AG09309 (cell line): ENCODE results near the gene ATP11A.

Experiments
- DNase-seq: peaks from one replicate; pipeline ENCODE4 v3.0.0-alpha.2; 2010; ENCODE audit warnings: low read depth
- H3K4me3 ChIP-seq: 2 replicates; pipeline ENCODE4 v1.5.1; 2011; ENCODE audit warnings: mild to moderate bottlenecking, low read depth, low read length, moderate library complexity; ENCODE audit not compliant: control insufficient read depth
- CTCF ChIP-seq: IDR thresholded peaks from 2 replicates; pipeline ENCODE4 v1.5.1; 2011; ENCODE audit warnings: mild to moderate bottlenecking, low read depth, low read length, inconsistent platforms; ENCODE audit not compliant: insufficient read depth, control insufficient read depth; ENCODE audit errors: missing control alignments

The ATP11A gene

GRCh38 chr13:112842931-112843391 lies 153.1 kb downstream of the ATP11A start:
- no peak for DNase-seq
- no peak overlapping the region for H3K4me3 ChIP-seq
- TF ChIP-seq CTCF, result no peak

DNA sequence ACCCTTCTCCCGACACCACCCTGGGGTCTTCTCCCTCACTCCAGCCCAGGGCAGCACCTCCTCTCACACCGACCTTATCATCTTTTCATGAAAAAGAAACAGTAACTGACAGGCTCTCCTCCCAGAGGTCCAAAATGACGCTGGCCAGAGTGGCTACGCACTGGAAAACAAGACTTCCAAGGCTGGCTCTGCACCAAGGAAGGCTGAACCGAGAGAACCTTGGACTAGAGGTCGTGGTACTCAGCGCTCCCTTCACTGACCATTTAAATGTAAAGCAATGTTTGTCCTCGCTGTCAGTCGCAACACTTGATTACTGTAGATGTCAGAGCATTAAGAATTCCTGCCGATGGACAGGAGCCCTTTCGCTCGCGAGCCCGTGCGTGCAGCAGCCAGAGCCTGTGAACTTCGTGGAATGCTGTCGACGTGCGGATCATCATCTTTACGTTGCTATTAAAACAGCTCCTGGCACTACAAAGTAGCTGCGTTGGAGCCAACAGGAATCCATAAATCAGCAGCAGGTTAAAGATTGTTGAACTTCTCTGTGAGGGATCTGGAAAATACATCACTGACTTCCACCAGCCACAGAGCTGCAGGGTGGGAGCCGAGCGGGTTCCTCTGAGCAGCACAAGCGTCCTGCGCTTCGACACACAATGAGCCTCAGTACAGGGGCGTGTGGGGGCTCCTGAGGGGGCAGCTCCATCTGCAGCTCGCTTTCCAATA lies 153.7 kb downstream of the ATP11A start:
- no peak for TF ChIP-seq CTCF
- DNase-seq, result no peak
- no peak overlapping the region for H3K4me3 ChIP-seq

DNA sequence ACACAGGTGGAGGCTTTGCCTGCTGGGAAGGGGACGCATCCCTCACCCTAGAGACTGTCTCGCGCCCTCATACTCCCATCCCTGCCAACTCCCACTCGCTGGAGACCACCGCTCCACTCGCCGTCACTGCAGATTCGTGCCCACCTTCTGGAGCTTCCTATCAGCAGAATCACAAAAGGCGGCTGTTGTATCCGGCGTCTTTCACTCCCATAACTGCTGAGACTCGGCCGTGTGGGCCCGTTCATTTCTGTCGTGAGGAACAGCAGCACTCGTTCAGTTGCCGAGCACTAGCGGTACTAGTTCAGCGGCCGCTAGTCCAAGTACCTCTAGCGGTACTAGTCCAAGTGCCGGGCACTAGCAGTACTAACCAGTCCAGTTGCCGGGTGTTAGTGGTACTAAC lies 154.6 kb downstream of the ATP11A start:
- no peak for DNase-seq
- no peak for TF ChIP-seq CTCF

GRCh38 chr13:112844879-112845278 lies 155.0 kb downstream of the ATP11A start:
- no peak for TF ChIP-seq CTCF
- H3K4me3 ChIP-seq, result no peak overlapping the region
- no peak for DNase-seq

More for the DNA sequence above, 154.6 kb downstream of the ATP11A start:
- no peak overlapping the region for H3K4me3 ChIP-seq

GRCh38 chr13:112845511-112846144 lies 155.8 kb downstream of the ATP11A start:
- no peak for TF ChIP-seq CTCF
- no peak for DNase-seq
- H3K4me3 ChIP-seq, result no peak overlapping the region

DNA sequence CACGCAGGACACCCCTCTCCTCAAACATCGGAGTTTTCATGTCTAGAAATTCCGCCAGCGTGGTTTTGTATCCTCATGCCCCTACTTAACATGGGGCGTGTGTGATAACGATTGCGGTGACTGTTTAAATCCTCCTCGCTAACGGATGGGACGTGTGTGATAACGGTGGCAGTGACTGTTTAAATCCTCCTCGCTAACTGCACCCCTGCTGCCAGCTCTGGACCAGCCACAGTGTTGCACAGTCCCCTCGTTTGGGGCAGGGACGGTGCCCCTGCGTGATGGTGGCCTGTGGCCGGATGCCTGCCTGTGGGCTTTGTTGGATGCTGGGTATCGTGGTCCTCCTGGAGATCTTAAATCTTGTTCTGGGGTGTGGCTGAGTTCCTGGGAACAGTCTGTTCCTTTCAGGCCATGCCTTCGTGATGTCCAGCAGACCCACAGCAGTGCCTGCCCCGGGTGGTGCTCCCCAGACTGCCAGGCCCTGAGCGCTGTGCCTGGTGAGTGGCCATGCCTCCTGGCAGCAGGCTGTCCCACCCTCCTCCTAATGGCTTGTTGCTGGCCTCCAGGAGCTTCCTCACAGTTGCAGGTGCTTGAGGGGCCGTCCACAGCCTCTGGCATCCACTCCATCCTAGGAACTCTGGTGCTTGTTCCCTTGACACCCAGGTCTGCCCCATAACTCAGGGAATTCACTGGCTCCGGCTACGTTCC lies 156.7 kb downstream of the ATP11A start:
- no peak for DNase-seq
- H3K4me3 ChIP-seq, result no peak overlapping the region
- no peak for TF ChIP-seq CTCF
